AG04449 (cell line): Measurements from ENCODE around the gene PIGB.
"Not testable (repeated sequence)": the region's sequence is repeated elsewhere in the genome, so short reads cannot be mapped to it uniquely, and the experiment has no call there.

Experiments
- CTCF ChIA-PET: fragments of 350-600 bp; formaldehyde crosslinking; extraction: SDS; loops from one replicate; lab custom pipeline; 2021; ENCODE audit warnings: antibody characterized with exemption; lab: Yijun Ruan, JAX
- POLR2A ChIA-PET: fragments of 400-600, 350-600 bp; formaldehyde crosslinking; extraction: SDS; loops from one replicate; lab custom pipeline; 2020; ENCODE audit warnings: antibody characterized with exemption, inconsistent platforms; lab: Yijun Ruan, JAX
- DNase-seq: peaks from one replicate; pipeline ENCODE4 v3.0.0-alpha.2; 2010; ENCODE audit warnings: low read depth, low spot score
- H3K4me3 ChIP-seq: 2 replicates; pipeline ENCODE4 v1.5.1; 2011; ENCODE audit warnings: low read depth, mild to moderate bottlenecking, control low read depth, low read length
- TF ChIP-seq, protein P1 (sequence below): IDR thresholded peaks from one replicate; pipeline ENCODE4 v1.5.1; 2011; ENCODE audit warnings: mild to moderate bottlenecking, moderate library complexity, low read length, control low read depth, inconsistent platforms; ENCODE audit not compliant: insufficient read depth; ENCODE audit errors: missing control alignments

PIGB gene

DNA sequence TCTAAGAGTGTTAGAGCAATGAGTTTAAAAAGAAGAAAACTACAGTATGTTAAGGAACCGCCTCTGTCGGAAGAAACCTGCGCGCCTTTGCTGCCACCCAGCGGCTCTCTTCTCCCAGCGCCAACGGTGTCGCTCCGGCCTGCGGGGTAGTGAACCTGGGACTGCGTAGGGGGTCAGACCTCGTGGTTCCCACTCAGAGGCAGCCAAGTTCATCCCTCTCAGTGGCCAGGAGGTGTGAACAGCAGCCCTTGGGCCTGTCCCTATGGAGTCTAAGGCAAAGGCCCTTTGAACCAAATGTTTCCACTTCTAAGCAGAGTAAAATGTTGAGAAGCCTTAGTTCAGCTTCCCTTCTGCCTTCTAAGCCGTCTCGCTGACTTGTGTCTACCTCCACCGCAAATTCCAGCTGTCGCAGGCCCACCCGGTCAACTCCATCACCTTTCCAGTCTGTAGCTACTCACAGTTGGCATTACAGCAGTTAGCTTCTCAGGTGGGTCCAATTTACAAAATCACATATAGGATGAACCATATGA, 28.4 kb upstream of the PIGB start:
- peak overlapping the region; percentile 79 for H3K4me3 ChIP-seq
- CTCF ChIA-PET: interaction anchor here (0.7 to 5.3 kb wide), 21 partner anchors 8 to 149 kb away, joined by 3 to 170 read pairs (median 5); partner anchors contain the start of genes PIGB, PIGBOS1 and RSL24D1
- TF ChIP-seq, protein P1, sequence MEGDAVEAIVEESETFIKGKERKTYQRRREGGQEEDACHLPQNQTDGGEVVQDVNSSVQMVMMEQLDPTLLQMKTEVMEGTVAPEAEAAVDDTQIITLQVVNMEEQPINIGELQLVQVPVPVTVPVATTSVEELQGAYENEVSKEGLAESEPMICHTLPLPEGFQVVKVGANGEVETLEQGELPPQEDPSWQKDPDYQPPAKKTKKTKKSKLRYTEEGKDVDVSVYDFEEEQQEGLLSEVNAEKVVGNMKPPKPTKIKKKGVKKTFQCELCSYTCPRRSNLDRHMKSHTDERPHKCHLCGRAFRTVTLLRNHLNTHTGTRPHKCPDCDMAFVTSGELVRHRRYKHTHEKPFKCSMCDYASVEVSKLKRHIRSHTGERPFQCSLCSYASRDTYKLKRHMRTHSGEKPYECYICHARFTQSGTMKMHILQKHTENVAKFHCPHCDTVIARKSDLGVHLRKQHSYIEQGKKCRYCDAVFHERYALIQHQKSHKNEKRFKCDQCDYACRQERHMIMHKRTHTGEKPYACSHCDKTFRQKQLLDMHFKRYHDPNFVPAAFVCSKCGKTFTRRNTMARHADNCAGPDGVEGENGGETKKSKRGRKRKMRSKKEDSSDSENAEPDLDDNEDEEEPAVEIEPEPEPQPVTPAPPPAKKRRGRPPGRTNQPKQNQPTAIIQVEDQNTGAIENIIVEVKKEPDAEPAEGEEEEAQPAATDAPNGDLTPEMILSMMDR: peak; percentile 91
- POLR2A ChIA-PET: interaction anchor here (0.6 kb wide), 1 partner anchor 49 kb away, joined by 3 read pairs; no protein-coding TSS in a partner anchor
- no peak for DNase-seq

DNA sequence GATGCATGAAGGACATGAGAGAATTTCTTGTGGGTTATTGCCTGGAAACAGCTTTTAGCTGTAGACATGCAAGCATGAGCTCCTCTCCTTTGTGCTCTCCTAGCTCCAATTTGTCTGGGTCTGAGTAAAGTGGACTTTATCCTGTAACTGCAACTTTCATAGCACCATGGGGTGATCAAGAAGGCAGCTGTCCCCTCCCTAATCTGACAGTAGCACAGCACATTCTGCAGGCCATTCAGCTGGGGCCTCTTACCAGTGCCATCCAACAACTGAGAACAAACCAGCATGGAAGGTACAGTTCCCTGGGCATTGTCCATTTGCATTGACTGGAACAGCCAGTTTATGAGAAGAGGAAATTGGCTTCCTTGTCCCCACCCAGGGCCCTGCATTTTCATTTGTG, 21.7 kb upstream of the PIGB start:
- no peak for DNase-seq
- ChIA-PET POLR2A (no interaction called here), CTCF (no interaction called here)
- H3K4me3 ChIP-seq: no peak overlapping the region
- TF ChIP-seq, protein P1: no peak

GRCh38 chr15:55302801-55303200, 16.2 kb upstream of the PIGB start:
- CTCF ChIA-PET, POLR2A ChIA-PET, DNase-seq, H3K4me3 ChIP-seq: not testable (repeated sequence)

GRCh38 chr15:55319537-55320237, 665 bp downstream of the PIGB start:
- CTCF ChIA-PET: interaction anchor here (0.7 to 2.5 kb wide), 9 partner anchors 12 to 119 kb away, joined by 3 to 14 read pairs (median 3); no protein-coding TSS in a partner anchor
- no peak for DNase-seq

DNA sequence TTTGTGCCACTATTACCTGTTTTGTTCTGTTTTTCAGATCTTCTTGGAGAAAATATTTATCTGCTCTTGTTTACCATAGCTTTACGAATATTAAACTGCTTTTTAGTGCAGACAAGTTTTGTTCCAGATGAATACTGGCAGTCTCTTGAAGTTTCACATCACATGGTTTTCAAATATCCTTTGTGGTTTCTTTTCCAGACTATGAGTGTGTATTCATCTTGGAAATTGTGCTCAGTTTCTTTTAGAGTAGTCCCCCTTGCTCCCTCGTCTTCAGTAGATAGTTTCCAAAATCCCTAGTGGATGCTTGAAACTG, 1.2 kb downstream of the PIGB start:
- POLR2A ChIA-PET: no interaction called here
- peak overlapping the region; percentile 4; the same call in 1 of the 2 replicates for H3K4me3 ChIP-seq
- TF ChIP-seq, protein P1: no peak
- DNase-seq: no peak
- CTCF ChIA-PET: interaction anchor here (1.9 to 2.5 kb wide), 3 partner anchors 29 to 119 kb away, joined by 9 to 14 read pairs (median 12); no protein-coding TSS in a partner anchor

More at GRCh38 chr15:55319537-55320237, 665 bp downstream of the PIGB start:
- POLR2A ChIA-PET: interaction anchor here (0.7 to 1.0 kb wide), 3 partner anchors 22 to 122 kb away, joined by 3 to 4 read pairs (median 3); no protein-coding TSS in a partner anchor
- peak overlapping the region; percentile 93 for H3K4me3 ChIP-seq
- TF ChIP-seq, protein P1: no peak

DNA sequence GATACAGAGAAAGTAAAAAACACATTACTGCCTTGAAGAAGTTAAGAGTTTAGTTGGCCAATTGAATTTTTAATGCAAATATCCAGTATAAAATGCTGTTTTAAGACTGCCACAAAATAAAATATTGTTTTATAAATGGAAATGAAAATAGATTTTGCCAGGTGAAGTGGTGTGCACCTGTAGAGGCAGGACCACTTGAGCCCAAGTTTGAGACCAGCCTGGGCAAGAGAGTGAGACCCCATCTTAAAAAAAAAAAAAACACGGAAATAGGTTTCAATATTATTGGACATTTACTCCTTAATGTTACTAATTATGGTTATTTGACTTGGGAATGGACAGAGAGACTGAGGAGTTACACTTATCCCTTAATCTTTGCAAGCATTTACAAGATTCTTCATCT, 1.9 kb downstream of the PIGB start:
- ChIA-PET CTCF (no interaction called here), POLR2A (no interaction called here)
- DNase-seq: no peak
- TF ChIP-seq, protein P1: no peak
- H3K4me3 ChIP-seq: no peak overlapping the region
